Liver (tissue), 9 donors: ENCODE results near the gene CTPS2. TPM values are rescaled to one million over a fixed set of nuclear protein-coding genes. Genes with fewer than 3 reads are reported as not detected.
A peak's percentile ranks its signal among the peaks of the same experiment; 100 is the strongest.

Experiments
- DNase-seq: peaks from one replicate; pipeline ENCODE4 v3.0.0-alpha.2; 2017; ENCODE audit warnings: low spot score
- H3K27ac ChIP-seq, 2 donors: one replicate each; pipeline ENCODE4 v1.7.0; 2013; ENCODE audit warnings: inconsistent platforms in 2 of 2, low read length in 2 of 2, control low read depth in 1 of 2, low read depth in 1 of 2, mild to moderate bottlenecking in 1 of 2
- H3K27me3 ChIP-seq, 4 donors: one replicate each; pipeline versions ENCODE4 v1.6.1 to v1.7.0; 2013; ENCODE audit warnings: low read length in 3 of 4, inconsistent platforms in 1 of 4, mild to moderate bottlenecking in 1 of 4, moderate library complexity in 1 of 4; ENCODE audit not compliant: control insufficient read depth in 4 of 4, insufficient read depth in 4 of 4
- H3K36me3 ChIP-seq, 4 donors: one replicate each; pipeline versions ENCODE4 v1.6.1 to v1.7.0; 2013; ENCODE audit warnings: low read length in 3 of 4, mild to moderate bottlenecking in 3 of 4, low read depth in 1 of 4, moderate library complexity in 1 of 4; ENCODE audit not compliant: control insufficient read depth in 4 of 4, insufficient read depth in 3 of 4
- H3K4me1 ChIP-seq, 4 donors: one replicate each; pipeline versions ENCODE4 v1.6.1 to v1.7.0; 2013; ENCODE audit warnings: low read length in 3 of 4, mild to moderate bottlenecking in 3 of 4, moderate library complexity in 1 of 4; ENCODE audit not compliant: control insufficient read depth in 4 of 4, insufficient read depth in 4 of 4
- H3K4me3 ChIP-seq, 3 donors: one replicate each; pipeline versions ENCODE4 v1.6.1 to v1.7.0; 2013; ENCODE audit warnings: low read length in 3 of 3, control low read depth in 1 of 3, low read depth in 1 of 3, mild to moderate bottlenecking in 1 of 3
- H3K9ac ChIP-seq, 2 donors: one replicate each; pipeline ENCODE4 v1.7.0; 2013; ENCODE audit warnings: low read length in 2 of 2, mild to moderate bottlenecking in 2 of 2, moderate library complexity in 2 of 2, control low read depth in 1 of 2, low read depth in 1 of 2
- H3K9me3 ChIP-seq, 4 donors: one replicate each; pipeline versions ENCODE4 v1.6.1 to v1.7.0; 2013; ENCODE audit warnings: low read length in 3 of 4; ENCODE audit not compliant: control insufficient read depth in 4 of 4
- ATF3 ChIP-seq: IDR thresholded peaks from 2 replicates; pipeline ENCODE4 v1.6.1; 2016; ENCODE audit warnings: antibody characterized with exemption
- EGR1 ChIP-seq, 2 donors: IDR thresholded peaks; 2 replicates each; pipeline ENCODE4 v1.6.1; 2016 to 2018; ENCODE audit warnings: antibody characterized with exemption in 2 of 2, low read depth in 2 of 2
- FOXA1 ChIP-seq: IDR thresholded peaks from 2 replicates; pipeline ENCODE4 v1.6.1; 2016; ENCODE audit warnings: antibody characterized with exemption
- FOXA2 ChIP-seq: IDR thresholded peaks from 2 replicates; pipeline ENCODE4 v1.6.1; 2016; ENCODE audit warnings: antibody characterized with exemption
- GABPA ChIP-seq, 2 donors: IDR thresholded peaks in 1 of 2; conservative IDR thresholded peaks in 1 of 2; 2 replicates each; pipeline ENCODE4 v1.6.1; 2016; ENCODE audit warnings: antibody characterized with exemption in 2 of 2, mild to moderate bottlenecking in 1 of 2, moderate library complexity in 1 of 2
- HNF4A ChIP-seq, 2 donors: conservative IDR thresholded peaks; 2 replicates each; pipeline ENCODE4 v1.6.1; 2016; ENCODE audit warnings: antibody characterized with exemption in 2 of 2, mild to moderate bottlenecking in 2 of 2
- HNF4G ChIP-seq: IDR thresholded peaks from 2 replicates; pipeline ENCODE4 v1.6.1; 2016; ENCODE audit warnings: antibody characterized with exemption
- JUND ChIP-seq, 2 donors: IDR thresholded peaks; 2 replicates each; pipeline ENCODE4 v1.6.1; 2016; ENCODE audit warnings: antibody characterized with exemption in 2 of 2
- MAX ChIP-seq: IDR thresholded peaks from 2 replicates; pipeline ENCODE4 v1.6.1; 2016; ENCODE audit warnings: antibody characterized with exemption
- NR2F2 ChIP-seq: IDR thresholded peaks from 2 replicates; pipeline ENCODE4 v1.6.1; 2016; ENCODE audit warnings: antibody characterized with exemption
- REST ChIP-seq: IDR thresholded peaks from 2 replicates; pipeline ENCODE4 v1.6.1; 2016; ENCODE audit warnings: antibody characterized with exemption, mild to moderate bottlenecking
- RXRA ChIP-seq, 2 donors: IDR thresholded peaks; 2 replicates each; pipeline ENCODE4 v1.6.1; 2017 to 2018; ENCODE audit warnings: antibody characterized with exemption in 2 of 2, mild to moderate bottlenecking in 1 of 2
- YY1 ChIP-seq: IDR thresholded peaks from 2 replicates; pipeline ENCODE4 v1.6.1; 2016; ENCODE audit warnings: antibody characterized with exemption, mild to moderate bottlenecking
- ZBTB33 ChIP-seq: IDR thresholded peaks from 2 replicates; pipeline ENCODE4 v1.6.1; 2016; ENCODE audit warnings: antibody characterized with exemption
- WGBS: extraction: QIAGEN DNeasy Blood & Tissue Kit; methylation state at CpG from one replicate; pipeline ENCODE4 v1.1.7; 2013; 5-methylcytosine and 5-hydroxymethylcytosine counted together
- polyA plus RNA-seq, 2 donors: library from polyadenylated mRNA; stranded (reverse) in 1 of 2; unstranded in 1 of 2; fragments of 200-250 nt in 1 of 2; fragments of >200 nt in 1 of 2; fragmentation: Nextera tagmentation in 1 of 2; extraction: Ambion mirVana in 1 of 2; gene quantifications; one replicate each; pipeline versions ENCODE4 v1.2.1 to v1.2.3, GENCODE V29; 2013 to 2015
- total RNA-seq, 2 donors: library from RNA; depleted of rRNA; stranded (reverse); fragments of >200 nt; gene quantifications; one replicate each; pipeline ENCODE4 v1.2.3, GENCODE V29; 2014
- donor health status: healthy.
- donor health status: healthy.
- donor health status: healthy.
- donor health status: healthy.
- donor health status: healthy.

Gene CTPS2
- total and polyA plus RNA-seq, 4 donors: 3.0 to 11.2 (median 7.2) TPM

GRCh38 chrX:16633754-16634153 lies 78.7 kb downstream of the CTPS2 start:
- H3K36me3 ChIP-seq: peaks cover 0 to 2% (median 0%) of the 10 kb centered on the region in 4 donors
- no peak overlapping the region for H3K27ac ChIP-seq
- H3K9me3 ChIP-seq: no peaks in the 10 kb centered on the region
- H3K27me3 ChIP-seq: no peaks in the 10 kb centered on the region
- H3K4me3 ChIP-seq: no peak overlapping the region
- no peak for DNase-seq
- no peak overlapping the region for H3K9ac ChIP-seq
- no peaks in the 10 kb centered on the region for H3K4me1 ChIP-seq
- TF ChIP-seq NR2F2: peak; percentile 52
- no peak for TF ChIP-seq MAX
- 67% methylated on average over 4 of the region's 4 CpGs for whole genome bisulfite sequencing

GRCh38 chrX:16629909-16630308 lies 82.6 kb downstream of the CTPS2 start:
- no peaks in the 10 kb centered on the region for H3K9me3 ChIP-seq
- no peaks in the 10 kb centered on the region for H3K4me1 ChIP-seq
- no peaks in the 10 kb centered on the region for H3K27me3 ChIP-seq
- no peak for TF ChIP-seq EGR1 (IDR thresholded peaks at IDR 0.05; ENCODE audit: low read depth in 2 of 2)
- TF ChIP-seq FOXA2: no peak
- no peak for TF ChIP-seq GABPA (IDR thresholded peaks at IDR 0.05 in 1 of 2, conservative IDR thresholded peaks at IDR 0.05 in 1 of 2)
- TF ChIP-seq JUND (IDR thresholded peaks at IDR 0.05): no peak
- TF ChIP-seq HNF4A (conservative IDR thresholded peaks at IDR 0.05): no peak
- TF ChIP-seq ZBTB33: no peak
- TF ChIP-seq RXRA (IDR thresholded peaks at IDR 0.05): no peak
- no peak for TF ChIP-seq MAX
- no peak for TF ChIP-seq FOXA1
- no peak for TF ChIP-seq YY1
- TF ChIP-seq REST: no peak
- TF ChIP-seq ATF3: no peak
- TF ChIP-seq NR2F2: no peak
- TF ChIP-seq HNF4G: no peak
- no peak overlapping the region for H3K27ac ChIP-seq
- no peak for DNase-seq
- 81% methylated on average over 4 of the region's 4 CpGs for WGBS
- peaks cover 0 to 2% (median 0%) of the 10 kb centered on the region in 4 donors for H3K36me3 ChIP-seq
- H3K4me3 ChIP-seq: no peak overlapping the region
- H3K9ac ChIP-seq: no peak overlapping the region
